GM21447 (cell line): ENCODE measurements around the gene CACHD1.

Experiments
- ATAC-seq: cut with Tn5 transposase; IDR thresholded peaks from one replicate; pipeline ENCODE4 v1.9.1; 2021; ENCODE audit not compliant: unreplicated experiment

Gene CACHD1

GRCh38 chr1:64469977-64470664 lies at the start of gene CACHD1:
TSS of gene CACHD1 (plus strand) at chr1:64470129. CDS start at chr1:64470745, 616 bp downstream.
- ATAC-seq, result no peak

GRCh38 chr1:64421377-64421776 lies 48.6 kb upstream of the CACHD1 start:
- ATAC-seq, result no peak

- no peak for ATAC-seq
Observed at GRCh38 chr1:64423526-64423925, 46.4 kb upstream of the CACHD1 start.

- ATAC-seq, result no peak
Observed at GRCh38 chr1:64424412-64424811, 45.5 kb upstream of the CACHD1 start.

GRCh38 chr1:64425521-64425920 lies 44.4 kb upstream of the CACHD1 start:
- ATAC-seq, result no peak

GRCh38 chr1:64426681-64427080 lies 43.2 kb upstream of the CACHD1 start:
- ATAC-seq, result no peak

- no peak for ATAC-seq
Observed at GRCh38 chr1:64427879-64428278, 42.0 kb upstream of the CACHD1 start.

GRCh38 chr1:64433308-64433707 lies 36.6 kb upstream of the CACHD1 start:
- ATAC-seq, result no peak

- no peak for ATAC-seq
Observed at GRCh38 chr1:64433747-64434146, 36.2 kb upstream of the CACHD1 start.

- no peak for ATAC-seq
Observed at GRCh38 chr1:64435000-64435399, 34.9 kb upstream of the CACHD1 start.

- ATAC-seq, result no peak
Observed at GRCh38 chr1:64437453-64437852, 32.5 kb upstream of the CACHD1 start.

- no peak for ATAC-seq
Observed at GRCh38 chr1:64440183-64440826, 29.6 kb upstream of the CACHD1 start.

- no peak for ATAC-seq
Observed at GRCh38 chr1:64451440-64451839, 18.5 kb upstream of the CACHD1 start.

GRCh38 chr1:64453688-64454087 lies 16.2 kb upstream of the CACHD1 start:
- ATAC-seq, result no peak

GRCh38 chr1:64458915-64459314 lies 11.0 kb upstream of the CACHD1 start:
- ATAC-seq, result no peak

GRCh38 chr1:64459743-64460142 lies 10.2 kb upstream of the CACHD1 start:
- ATAC-seq, result no peak

- no peak for ATAC-seq
Observed at GRCh38 chr1:64466033-64466432, 3.9 kb upstream of the CACHD1 start.

- no peak for ATAC-seq
Observed at GRCh38 chr1:64469116-64469976, 583 bp upstream of the CACHD1 start.

- ATAC-seq, result no peak
Observed at GRCh38 chr1:64470665-64471217, 812 bp downstream of the CACHD1 start.

- ATAC-seq, result no peak
Observed at GRCh38 chr1:64471218-64472039, 1.5 kb downstream of the CACHD1 start.

GRCh38 chr1:64472040-64472376 lies 2.1 kb downstream of the CACHD1 start:
- no peak for ATAC-seq
